SK-N-SH (cell line): ENCODE data around the gene MYO5C. TPM values are rescaled to one million over a fixed set of nuclear protein-coding genes. Genes with fewer than 3 reads are reported as not detected.

Experiments
- CTCF ChIA-PET: fragments of 300-600, 350-600 bp; formaldehyde crosslinking; extraction: SDS; loops from one replicate; lab custom pipeline; 2021; lab: Yijun Ruan, JAX
- POLR2A ChIA-PET: fragments of 350-600 bp; sonication (Branson Sonifier 250); formaldehyde crosslinking; extraction: SDS; loops from one replicate; lab custom pipeline; 2020; ENCODE audit warnings: antibody characterized with exemption, inconsistent platforms; lab: Yijun Ruan, JAX
- DNase-seq: peaks from one replicate; pipeline ENCODE4 v3.0.0; 2012
- H2AFZ ChIP-seq: fragments of 200-600 bp; sonication (generic); 2 replicates; pipeline ENCODE4 v1.8.1; 2016; ENCODE audit warnings: antibody characterized with exemption, mild to moderate bottlenecking, low read depth
- H3F3A ChIP-seq: fragments of 200-600 bp; sonication (generic); replicated peaks from 2 replicates; pipeline ENCODE3; 2016; ENCODE audit warnings: antibody characterized with exemption, mild to moderate bottlenecking; ENCODE audit not compliant: insufficient read depth
- H3K27ac ChIP-seq, 2 experiments: fragments of 200-500 bp in 1 of 2; fragments of 200-600 bp in 1 of 2; sonication (Bioruptor generic) in 1 of 2; sonication (generic), shearing (Covaris generic) in 1 of 2; 2 replicates each; pipeline versions ENCODE4 v1.5.1 to v1.6.1; 2014 to 2016; ENCODE audit warnings: low read depth in 2 of 2, inconsistent platforms in 1 of 2, low read length in 1 of 2, mild to moderate bottlenecking in 1 of 2, mixed read lengths in 1 of 2
- H3K27me3 ChIP-seq: fragments of 200-600 bp; sonication (generic), shearing (Covaris generic); 2 replicates; pipeline ENCODE4 v1.6.1; 2016; ENCODE audit warnings: mixed run types; ENCODE audit not compliant: insufficient read depth
- H3K36me3 ChIP-seq, 2 experiments: fragments of 200-500 bp in 1 of 2; fragments of 200-600 bp in 1 of 2; sonication (Bioruptor generic) in 1 of 2; sonication (generic) in 1 of 2; replicated peaks in 1 of 2; 2 replicates each; pipeline versions ENCODE3 to v1.5.1; 2014 to 2016; ENCODE audit warnings: low read length in 1 of 2, mild to moderate bottlenecking in 1 of 2; ENCODE audit not compliant: insufficient read depth in 2 of 2, control insufficient read depth in 1 of 2
- H3K4me1 ChIP-seq, 2 experiments: fragments of 200-500 bp in 1 of 2; fragments of 200-600 bp in 1 of 2; sonication (Bioruptor generic) in 1 of 2; sonication (generic), shearing (Covaris generic) in 1 of 2; 2 replicates each; pipeline versions ENCODE4 v1.5.1 to v1.6.1; 2014 to 2016; ENCODE audit warnings: low read depth in 1 of 2, low read length in 1 of 2, mixed run types in 1 of 2; ENCODE audit not compliant: insufficient read depth in 2 of 2, control insufficient read depth in 1 of 2
- H3K4me2 ChIP-seq: fragments of 200-600 bp; sonication (generic), shearing (Covaris generic); 2 replicates; pipeline ENCODE4 v1.6.1; 2017; ENCODE audit warnings: mixed run types
- H3K4me3 ChIP-seq, 2 experiments: fragments of 200-500 bp in 1 of 2; fragments of 200-600 bp in 1 of 2; sonication (Bioruptor generic) in 1 of 2; sonication (generic), shearing (Covaris generic) in 1 of 2; 2 replicates each; pipeline versions ENCODE4 v1.5.1 to v1.8.1; 2014 to 2016; ENCODE audit warnings: low read depth in 2 of 2, inconsistent platforms in 1 of 2, low read length in 1 of 2, mild to moderate bottlenecking in 1 of 2, mixed read lengths in 1 of 2, moderate library complexity in 1 of 2
- H3K79me2 ChIP-seq: fragments of 200-600 bp; sonication (generic); 2 replicates; pipeline ENCODE4 v1.8.1; 2017; ENCODE audit warnings: mild to moderate bottlenecking; ENCODE audit not compliant: insufficient read depth
- H3K9ac ChIP-seq: fragments of 200-600 bp; sonication (generic); 2 replicates; pipeline ENCODE4 v1.6.1; 2017; ENCODE audit warnings: mixed run types
- H3K9me2 ChIP-seq: fragments of 200-600 bp; sonication (generic); 2 replicates; pipeline ENCODE4 v1.6.1; 2017; ENCODE audit warnings: mixed run types
- H3K9me3 ChIP-seq: fragments of 200-600 bp; sonication (generic); 2 replicates; pipeline ENCODE4 v1.6.1; 2017; ENCODE audit warnings: mixed run types, mild to moderate bottlenecking, moderate library complexity
- H4K20me1 ChIP-seq: fragments of 200-600 bp; sonication (generic); 2 replicates; pipeline ENCODE4 v1.6.1; 2017; ENCODE audit warnings: mild to moderate bottlenecking, mixed run types; ENCODE audit not compliant: insufficient read depth
- EZH2phosphoT487 ChIP-seq: fragments of 200-600 bp; sonication (generic); IDR thresholded peaks from 2 replicates; pipeline ENCODE4 v1.6.1; 2017; ENCODE audit warnings: low read depth, mixed run types, mild to moderate bottlenecking, antibody characterized with exemption, moderate library complexity, borderline replicate concordance
- FOSL2 ChIP-seq: IDR thresholded peaks from 2 replicates; pipeline ENCODE4 v1.4.0; 2012; ENCODE audit warnings: low read depth, mild to moderate bottlenecking, moderate library complexity, borderline replicate concordance
- FOXJ3 ChIP-seq: sonication (generic); formaldehyde crosslinking; IDR thresholded peaks from 2 replicates; pipeline ENCODE4 v1.5.1; 2020; ENCODE audit warnings: mild to moderate bottlenecking, missing genetic modification reagents
- FOXM1 ChIP-seq: IDR thresholded peaks from 2 replicates; pipeline ENCODE4 v1.4.0; 2012; ENCODE audit warnings: low read depth, mild to moderate bottlenecking
- GABPA ChIP-seq: IDR thresholded peaks from 2 replicates; pipeline ENCODE4 v1.4.0; 2012; ENCODE audit warnings: low read depth, mild to moderate bottlenecking
- JUND ChIP-seq: IDR thresholded peaks from 2 replicates; pipeline ENCODE4 v1.4.0; 2012
- MEF2A ChIP-seq: IDR thresholded peaks from 2 replicates; pipeline ENCODE4 v1.4.0; 2012; ENCODE audit warnings: low read depth, borderline replicate concordance
- NRF1 ChIP-seq: IDR thresholded peaks from 2 replicates; pipeline ENCODE4 v1.6.1; 2012; ENCODE audit warnings: low read depth, mild to moderate bottlenecking, low read length
- PBX3 ChIP-seq: IDR thresholded peaks from 2 replicates; pipeline ENCODE4; 2012
- RFX5 ChIP-seq: IDR thresholded peaks from 2 replicates; pipeline ENCODE4 v1.6.1; 2012; ENCODE audit warnings: mild to moderate bottlenecking, improper control_type of control experiment, low read length
- TAF1 ChIP-seq: IDR thresholded peaks from 2 replicates; pipeline ENCODE4 v1.6.1; 2012; ENCODE audit warnings: low read depth, mild to moderate bottlenecking, low read length, moderate library complexity, borderline replicate concordance
- TCF12 ChIP-seq: IDR thresholded peaks from 2 replicates; pipeline ENCODE4 v1.4.0; 2012
- WGBS: methylation state at CpG from one replicate; pipeline ENCODE4 v1.1.6; 2017; ENCODE audit warnings: low lambda C conversion rate; 5-methylcytosine and 5-hydroxymethylcytosine counted together
- polyA plus RNA-seq, 3 experiments: library from polyadenylated mRNA; depleted of rRNA; stranded (reverse); fragments of >200 nt; gene quantifications; 2 replicates each; pipeline ENCODE4 v1.2.3, GENCODE V29; 2012
- TF ChIP-seq, protein P1 (sequence below): IDR thresholded peaks from 2 replicates; pipeline ENCODE4 v1.4.0; 2012; ENCODE audit warnings: low read depth, borderline replicate concordance

The MYO5C gene
- polyA plus RNA-seq, 1 of the 3 experiments (the other 2 are of a cell fraction): 0.99 TPM

DNA sequence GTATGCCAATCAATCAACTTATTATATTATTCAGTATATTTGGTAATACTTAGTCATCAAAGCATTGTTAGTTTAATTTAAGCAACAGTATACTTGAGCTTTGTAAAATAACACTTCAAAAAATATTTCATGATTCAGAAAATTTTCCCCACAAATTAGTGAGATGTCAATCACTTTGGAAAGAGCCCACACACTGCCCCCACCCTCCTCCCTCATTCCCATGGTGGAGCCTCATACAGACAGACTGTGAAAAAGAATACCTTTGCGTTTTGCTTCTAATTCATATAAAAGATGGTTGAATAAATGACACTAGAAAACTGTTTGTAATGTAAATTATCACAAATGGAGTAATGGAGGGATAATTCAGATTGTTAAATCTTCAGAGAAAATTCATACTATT, 43.3 kb upstream of the MYO5C start (continued):
- TF ChIP-seq FOXM1 (no peak), FOXJ3 (CRISPR knock-in tag) (no peak), GABPA (no peak), RFX5 (no peak), NRF1 (no peak), PBX3 (no peak), JUND (no peak), FOSL2 (no peak), EZH2phosphoT487 (no peak), TAF1 (no peak)
- TF ChIP-seq, protein P1, sequence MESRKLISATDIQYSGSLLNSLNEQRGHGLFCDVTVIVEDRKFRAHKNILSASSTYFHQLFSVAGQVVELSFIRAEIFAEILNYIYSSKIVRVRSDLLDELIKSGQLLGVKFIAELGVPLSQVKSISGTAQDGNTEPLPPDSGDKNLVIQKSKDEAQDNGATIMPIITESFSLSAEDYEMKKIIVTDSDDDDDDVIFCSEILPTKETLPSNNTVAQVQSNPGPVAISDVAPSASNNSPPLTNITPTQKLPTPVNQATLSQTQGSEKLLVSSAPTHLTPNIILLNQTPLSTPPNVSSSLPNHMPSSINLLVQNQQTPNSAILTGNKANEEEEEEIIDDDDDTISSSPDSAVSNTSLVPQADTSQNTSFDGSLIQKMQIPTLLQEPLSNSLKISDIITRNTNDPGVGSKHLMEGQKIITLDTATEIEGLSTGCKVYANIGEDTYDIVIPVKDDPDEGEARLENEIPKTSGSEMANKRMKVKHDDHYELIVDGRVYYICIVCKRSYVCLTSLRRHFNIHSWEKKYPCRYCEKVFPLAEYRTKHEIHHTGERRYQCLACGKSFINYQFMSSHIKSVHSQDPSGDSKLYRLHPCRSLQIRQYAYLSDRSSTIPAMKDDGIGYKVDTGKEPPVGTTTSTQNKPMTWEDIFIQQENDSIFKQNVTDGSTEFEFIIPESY: no peak

GRCh38 chr15:52338058-52338457, 42.5 kb upstream of the MYO5C start:
- CTCF ChIA-PET: interaction anchor here (0.8 kb wide), 1 partner anchor 10 kb away, joined by 3 read pairs; no protein-coding TSS in a partner anchor
- DNase-seq: peak; percentile 48
- 0 out of 2 replicates have a peak, but pooled peaks have one; percentile 8 for TF ChIP-seq TCF12
- TF ChIP-seq JUND: no peak
- Histone ChIP-seq H3K27ac (peak overlapping the region in 1 of 2 experiments; percentile 67; a peak in 1 of 4 replicates), H2AFZ (no peak overlapping the region), H3K9ac (no peak overlapping the region), H3K9me2 (no peaks in the 10 kb centered on the region), H3K9me3 (no peaks in the 10 kb centered on the region), H3K79me2 (no peaks in the 10 kb centered on the region), H3K4me3 (no peak overlapping the region), H4K20me1 (no peaks in the 10 kb centered on the region), H3K4me1 (peaks cover 6 to 18% of the 10 kb centered on the region in 2 experiments; a peak in 3 of 4 replicates), H3K36me3 (peaks cover 4 to 11% of the 10 kb centered on the region in 2 experiments), H3F3A (peaks cover 5% of the 10 kb centered on the region), H3K4me2 (no peak overlapping the region), H3K27me3 (no peaks in the 10 kb centered on the region)
- 89% methylated on average over 3 of the region's 3 CpGs for WGBS
- POLR2A ChIA-PET: no interaction called here

GRCh38 chr15:52337198-52337853, 41.7 kb upstream of the MYO5C start:
- TF ChIP-seq FOSL2 (peak; percentile 65; the same call in 1 of the 2 replicates), MEF2A (no peak), PBX3 (peak; percentile 47), JUND (peak; percentile 61), TCF12 (peak; percentile 39)
- TF ChIP-seq, all 33 proteins: peak for 4
- no peaks in the 10 kb centered on the region for H3K9me3 ChIP-seq
- 86% methylated on average over 5 of the region's 5 CpGs for WGBS
- peak overlapping the region; percentile 20; the same call in 1 of the 2 replicates for H3K9ac ChIP-seq
- H3K36me3 ChIP-seq: peaks cover 4 to 10% of the 10 kb centered on the region in 2 experiments
- ChIA-PET CTCF (interaction anchor here (0.9 kb wide), 1 partner anchor 74 kb away, joined by 3 read pairs; no protein-coding TSS in a partner anchor), POLR2A (no interaction called here)
- DNase-seq: no peak
- no peaks in the 10 kb centered on the region for H3K27me3 ChIP-seq
- peaks cover 5% of the 10 kb centered on the region for H3F3A ChIP-seq
- H3K4me2 ChIP-seq: peak overlapping the region; percentile 62; the same call in 1 of the 2 replicates
- no peaks in the 10 kb centered on the region for H3K79me2 ChIP-seq
- H3K4me1 ChIP-seq: peaks cover 6 to 18% of the 10 kb centered on the region in 2 experiments; a peak in 3 of 4 replicates
- no peaks in the 10 kb centered on the region for H3K9me2 ChIP-seq
- H3K27ac ChIP-seq: peak overlapping the region; percentile 30 to 67
- 0 out of 2 replicates have a peak overlapping the region, but pooled peaks have one; percentile 58 for H2AFZ ChIP-seq
- H3K4me3 ChIP-seq: no peak overlapping the region
- H4K20me1 ChIP-seq: no peaks in the 10 kb centered on the region
